Stimulated activated CD4-positive, alpha-beta T cell treated with anti-CD3 and anti-CD28 coated beads, Interleukin-4, amount 100 ng/mL, for 1 hour (primary cell): ENCODE data around the gene TJP1.

Experiments
- DNase-seq: peaks from one replicate; pipeline ENCODE4 v3.0.0-alpha.2; 2020

The TJP1 gene

GRCh38 chr15:29822100-29822683 is at the start of gene TJP1:
TJP1 (minus strand) TSS chr15:29822468; CDS start chr15:29822028, 440 bp downstream.
- no peak for DNase-seq

GRCh38 chr15:29871401-29871800 is 49.1 kb upstream of the TJP1 start:
- DNase-seq, result no peak

- no peak for DNase-seq
These were observed 48.4 kb upstream of the TJP1 start for GRCh38 chr15:29870495-29871151.

- no peak for DNase-seq
These were observed 45.2 kb upstream of the TJP1 start for GRCh38 chr15:29867241-29868000.

- no peak for DNase-seq
These were observed 44.1 kb upstream of the TJP1 start for GRCh38 chr15:29866337-29866736.

GRCh38 chr15:29864501-29864900 is 42.2 kb upstream of the TJP1 start:
- DNase-seq, result no peak

- DNase-seq, result no peak
These were observed 41.2 kb upstream of the TJP1 start for GRCh38 chr15:29863438-29863837.

GRCh38 chr15:29862271-29862670 is 40.0 kb upstream of the TJP1 start:
- DNase-seq, result no peak

GRCh38 chr15:29860872-29861271 is 38.6 kb upstream of the TJP1 start:
- no peak for DNase-seq

GRCh38 chr15:29859973-29860715 is 37.9 kb upstream of the TJP1 start:
- no peak for DNase-seq

GRCh38 chr15:29859293-29859692 is 37.0 kb upstream of the TJP1 start:
- no peak for DNase-seq

- no peak for DNase-seq
These were observed 35.0 kb upstream of the TJP1 start for GRCh38 chr15:29857221-29857789.

GRCh38 chr15:29854413-29854812 is 32.1 kb upstream of the TJP1 start:
- DNase-seq, result no peak

- no peak for DNase-seq
These were observed 31.1 kb upstream of the TJP1 start for GRCh38 chr15:29853211-29853987.

GRCh38 chr15:29852201-29852600 is 29.9 kb upstream of the TJP1 start:
- DNase-seq, result no peak

- no peak for DNase-seq
These were observed 27.4 kb upstream of the TJP1 start for GRCh38 chr15:29849716-29850115.

GRCh38 chr15:29849218-29849617 is 26.9 kb upstream of the TJP1 start:
- DNase-seq, result no peak

GRCh38 chr15:29844290-29844903 is 22.1 kb upstream of the TJP1 start:
- DNase-seq, result no peak

GRCh38 chr15:29842290-29842689 is 20.0 kb upstream of the TJP1 start:
- DNase-seq, result no peak

- no peak for DNase-seq
These were observed 18.7 kb upstream of the TJP1 start for GRCh38 chr15:29840926-29841325.

- no peak for DNase-seq
These were observed 17.8 kb upstream of the TJP1 start for GRCh38 chr15:29840054-29840453.
